Posterior vena cava (tissue), 2 donors: ENCODE measurements around the gene TMPRSS13. TPM values are rescaled to one million over a fixed set of nuclear protein-coding genes. Genes with fewer than 3 reads are reported as not detected.
"Not testable (repeated sequence)": the region's sequence is repeated elsewhere in the genome, so short reads cannot be mapped to it uniquely, and the experiment has no call there.

ENCODE experiments used
- DNase-seq: peaks from one replicate; pipeline ENCODE4 v3.0.0-alpha.2; 2020; ENCODE audit warnings: low spot score
- intact Hi-C, 2 donors: fragments of 100-400 bp; cut with DNase I; formaldehyde crosslinking; loops; one replicate each; pipeline versions ENCODE4 v1.14.1 to v1.14.2; 2022 to 2023
- total RNA-seq, 2 donors: library from RNA; stranded (reverse); fragmentation: NEBNext Ultra II Directional; extraction: Animal tissue kit (Norgen Biotek cat#: 25700); gene quantifications; one replicate each; pipeline ENCODE4 v1.2.1, GENCODE V29; 2021
- donor health status: DM: yes; HTN: yes; CAD: no.
- donor health status: DM: yes; HTN: yes; CAD: no.

TMPRSS13 gene
- total RNA-seq, 2 donors from 2014 or later: 0.24 to 0.37 TPM

- no peak for DNase-seq
- intact Hi-C loops: no loop called here
Observed at GRCh38 chr11:117953024-117953671, 23.9 kb upstream of the TMPRSS13 start.

GRCh38 chr11:117950993-117951961, 22.1 kb upstream of the TMPRSS13 start:
- intact Hi-C loops: no loop called here

GRCh38 chr11:117950301-117950700, 21.1 kb upstream of the TMPRSS13 start:
- intact Hi-C loops: no loop called here
- DNase-seq: no peak

More at GRCh38 chr11:117950993-117951961, 22.1 kb upstream of the TMPRSS13 start:
- DNase-seq: no peak

GRCh38 chr11:117949062-117949461, 19.9 kb upstream of the TMPRSS13 start:
- DNase-seq: no peak
- intact Hi-C loops: no loop called here

GRCh38 chr11:117948466-117948865, 19.3 kb upstream of the TMPRSS13 start:
- DNase-seq, intact Hi-C loops: not testable (repeated sequence)

- DNase-seq: not testable (repeated sequence)
- intact Hi-C loops: loop anchor here (2.0 kb wide), 1 partner anchor 105 kb away; no protein-coding TSS in a partner anchor
Observed at GRCh38 chr11:117947751-117948150, 18.5 kb upstream of the TMPRSS13 start.

- intact Hi-C loops: loop anchor here (2.0 kb wide), 1 partner anchor 104 kb away; no protein-coding TSS in a partner anchor
Observed at GRCh38 chr11:117946842-117947526, 17.8 kb upstream of the TMPRSS13 start.

GRCh38 chr11:117946156-117946841, 17.1 kb upstream of the TMPRSS13 start:
- intact Hi-C loops: loop anchor here (2.0 kb wide), 1 partner anchor 103 kb away; no protein-coding TSS in a partner anchor
- DNase-seq: no peak

More at GRCh38 chr11:117946842-117947526, 17.8 kb upstream of the TMPRSS13 start:
- peak; percentile 97 for DNase-seq

- no peak for DNase-seq
- intact Hi-C loops: no loop called here
Observed at GRCh38 chr11:117945047-117945810, 16.0 kb upstream of the TMPRSS13 start.

GRCh38 chr11:117944554-117944953, 15.4 kb upstream of the TMPRSS13 start:
- intact Hi-C loops: no loop called here
- DNase-seq: no peak

- no peak for DNase-seq
- intact Hi-C loops: no loop called here
Observed at GRCh38 chr11:117941976-117942654, 12.9 kb upstream of the TMPRSS13 start.

GRCh38 chr11:117941163-117941707, 12.0 kb upstream of the TMPRSS13 start:
- intact Hi-C loops: no loop called here

GRCh38 chr11:117940736-117941135, 11.5 kb upstream of the TMPRSS13 start:
- intact Hi-C loops: no loop called here
- DNase-seq: no peak

More at GRCh38 chr11:117941163-117941707, 12.0 kb upstream of the TMPRSS13 start:
- no peak for DNase-seq

GRCh38 chr11:117936973-117937372, 7.8 kb upstream of the TMPRSS13 start:
- no peak for DNase-seq
- intact Hi-C loops: no loop called here

GRCh38 chr11:117934526-117935307, 5.5 kb upstream of the TMPRSS13 start:
- intact Hi-C loops: no loop called here
- DNase-seq: peak; percentile 73

- intact Hi-C loops: no loop called here
- peak; percentile 32 for DNase-seq
Observed at GRCh38 chr11:117933930-117934329, 4.7 kb upstream of the TMPRSS13 start.

- peak; percentile 20 for DNase-seq
- intact Hi-C loops: no loop called here
Observed at GRCh38 chr11:117933475-117933874, 4.3 kb upstream of the TMPRSS13 start.
